ENCODE results near the gene SCYGR6.

DNA sequence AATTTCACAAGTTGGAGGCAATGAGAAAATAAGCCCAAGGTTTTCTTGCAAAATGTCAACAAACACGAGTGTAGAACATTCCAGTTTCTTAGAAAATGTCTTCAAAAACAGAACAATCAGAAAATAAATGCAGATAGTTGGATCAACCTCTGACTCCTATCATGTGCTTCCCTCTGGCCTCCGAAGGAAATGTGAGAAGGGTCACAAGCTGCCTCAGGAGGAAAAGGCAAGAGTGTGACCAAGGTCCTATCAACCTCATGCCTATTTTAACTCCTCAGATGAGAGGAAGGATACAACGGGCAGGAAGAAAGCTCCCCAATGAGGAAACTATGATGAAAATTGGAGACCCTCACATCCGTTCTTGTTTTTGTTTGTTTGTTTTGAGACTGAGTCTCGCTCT, 50.1 kb downstream of the SCYGR6 start:
- no peak for TF ChIP-seq SMARCA5 (IDR thresholded peaks at IDR 0.05)
- TF ChIP-seq, protein P1, sequence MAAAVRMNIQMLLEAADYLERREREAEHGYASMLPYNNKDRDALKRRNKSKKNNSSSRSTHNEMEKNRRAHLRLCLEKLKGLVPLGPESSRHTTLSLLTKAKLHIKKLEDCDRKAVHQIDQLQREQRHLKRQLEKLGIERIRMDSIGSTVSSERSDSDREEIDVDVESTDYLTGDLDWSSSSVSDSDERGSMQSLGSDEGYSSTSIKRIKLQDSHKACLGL (CRISPR knock-in tag; IDR thresholded peaks at IDR 0.05; ENCODE audit: borderline replicate concordance, poor library complexity, severe bottlenecking): no peak
- no peak for TF ChIP-seq STAG1 (CRISPR knock-in tag; IDR thresholded peaks at IDR 0.05; ENCODE audit: borderline replicate concordance)
- no peak for TF ChIP-seq MYC (IDR thresholded peaks at IDR 0.05; ENCODE audit: low read depth, low read length)
- TF ChIP-seq MYC (CRISPR knock-in tag; IDR thresholded peaks at IDR 0.05; ENCODE audit: borderline replicate concordance, low read depth): no peak
- TF ChIP-seq ZNF282 (CRISPR knock-in tag; IDR thresholded peaks at IDR 0.05): no peak
- no peak for TF ChIP-seq GABPA (tag; conservative IDR thresholded peaks at IDR 0.05; ENCODE audit: low read depth)
- TF ChIP-seq CBFB (CRISPR knock-in tag; IDR thresholded peaks at IDR 0.05): no peak
- no peak for TF ChIP-seq ZNF232 (CRISPR knock-in tag; IDR thresholded peaks at IDR 0.05)
- TF ChIP-seq TAF1 (IDR thresholded peaks at IDR 0.05; ENCODE audit: control insufficient read depth, extremely low read depth, insufficient read depth, low read length, severe bottlenecking): no peak
- no peak for TF ChIP-seq NCOA2 (IDR thresholded peaks at IDR 0.05; ENCODE audit: partially characterized antibody in 2 of 2)
- no peak for TF ChIP-seq E2F4 (CRISPR knock-in tag; IDR thresholded peaks at IDR 0.05; ENCODE audit: low read depth)

Data from K562 (cell line).